Activated naive CD4-positive, alpha-beta T cell treated with anti-CD3 and anti-CD28 coated beads, Interleukin-2, amount 10 ng/mL, durations not matched to agents 7 days and 5 days (primary cell): ENCODE results near the gene STX8.

ENCODE experiments used
- CTCF ChIA-PET: fragments of 350-600 bp; sonication (Branson Sonifier 250); formaldehyde crosslinking; loops from one replicate; lab custom pipeline; 2021; ENCODE audit warnings: antibody characterized with exemption; lab: Charles Lee
- DNase-seq: peaks from one replicate; pipeline ENCODE4 v3.0.0-alpha.2; 2020
- H3K27ac Mint-ChIP-seq: one replicate; pipeline ENCODE4 v1.8.0; 2021; ENCODE audit warnings: mild to moderate bottlenecking, moderate library complexity, mixed read lengths
- H3K27me3 Mint-ChIP-seq: one replicate; pipeline ENCODE4 v1.8.0; 2021; ENCODE audit warnings: mild to moderate bottlenecking, mixed read lengths
- H3K36me3 Mint-ChIP-seq: one replicate; pipeline ENCODE4 v1.8.0; 2021; ENCODE audit warnings: mixed read lengths
- H3K4me1 Mint-ChIP-seq: one replicate; pipeline ENCODE4 v1.8.0; 2021; ENCODE audit warnings: mixed read lengths
- H3K4me3 Mint-ChIP-seq: one replicate; pipeline ENCODE4 v1.8.0; 2021; ENCODE audit warnings: mild to moderate bottlenecking, moderate library complexity, mixed read lengths
- H3K9me3 Mint-ChIP-seq: one replicate; pipeline ENCODE4 v1.8.0; 2021; ENCODE audit warnings: mixed read lengths

STX8 gene

GRCh38 chr17:9509236-9509816 is 66.3 kb downstream of the STX8 start:
- Mint-ChIP-seq H3K4me3 (no peak overlapping the region), H3K9me3 (peaks cover 26% of the 10 kb centered on the region), H3K36me3 (peaks cover 14% of the 10 kb centered on the region), H3K4me1 (peaks cover 5% of the 10 kb centered on the region), H3K27me3 (no peaks in the 10 kb centered on the region), H3K27ac (no peak overlapping the region)
- DNase-seq = no peak
- CTCF ChIA-PET = no interaction called here

- no peak for DNase-seq
- CTCF ChIA-PET = no interaction called here
- Mint-ChIP-seq H3K4me3 (no peak overlapping the region), H3K9me3 (no peaks in the 10 kb centered on the region), H3K27me3 (no peaks in the 10 kb centered on the region), H3K36me3 (peaks cover 5% of the 10 kb centered on the region), H3K4me1 (no peaks in the 10 kb centered on the region), H3K27ac (no peak overlapping the region)
Measured at GRCh38 chr17:9499041-9499440, 76.6 kb downstream of the STX8 start.

GRCh38 chr17:9498490-9498889 is 77.1 kb downstream of the STX8 start:
- Mint-ChIP-seq H3K27me3 (no peaks in the 10 kb centered on the region), H3K4me1 (no peaks in the 10 kb centered on the region), H3K9me3 (no peaks in the 10 kb centered on the region), H3K4me3 (no peak overlapping the region), H3K27ac (no peak overlapping the region), H3K36me3 (peaks cover 5% of the 10 kb centered on the region)
- CTCF ChIA-PET = interaction anchor here (1.0 kb wide), 1 partner anchor 22 kb away, joined by 3 read pairs; no protein-coding TSS in a partner anchor
- DNase-seq = no peak

- DNase-seq = no peak
- H3K4me3 Mint-ChIP-seq = no peak overlapping the region
- peaks cover 3% of the 10 kb centered on the region for H3K36me3 Mint-ChIP-seq
- H3K9me3 Mint-ChIP-seq = no peaks in the 10 kb centered on the region
- H3K27ac Mint-ChIP-seq = no peak overlapping the region
- H3K4me1 Mint-ChIP-seq = no peaks in the 10 kb centered on the region
- CTCF ChIA-PET = no interaction called here
- no peaks in the 10 kb centered on the region for H3K27me3 Mint-ChIP-seq
Measured at GRCh38 chr17:9488556-9488955, 87.1 kb downstream of the STX8 start.

GRCh38 chr17:9487406-9487805 is 88.2 kb downstream of the STX8 start:
- no peaks in the 10 kb centered on the region for H3K27me3 Mint-ChIP-seq
- no peak overlapping the region for H3K27ac Mint-ChIP-seq
- H3K4me3 Mint-ChIP-seq = no peak overlapping the region
- H3K36me3 Mint-ChIP-seq = peaks cover 3% of the 10 kb centered on the region
- CTCF ChIA-PET = no interaction called here
- DNase-seq = no peak
- H3K9me3 Mint-ChIP-seq = no peaks in the 10 kb centered on the region
- no peaks in the 10 kb centered on the region for H3K4me1 Mint-ChIP-seq

- no peaks in the 10 kb centered on the region for H3K9me3 Mint-ChIP-seq
- H3K27ac Mint-ChIP-seq = no peak overlapping the region
- no peaks in the 10 kb centered on the region for H3K4me1 Mint-ChIP-seq
- CTCF ChIA-PET = no interaction called here
- H3K4me3 Mint-ChIP-seq = no peak overlapping the region
- DNase-seq = no peak
- no peaks in the 10 kb centered on the region for H3K36me3 Mint-ChIP-seq
- H3K27me3 Mint-ChIP-seq = no peaks in the 10 kb centered on the region
Measured at GRCh38 chr17:9484789-9485188, 90.8 kb downstream of the STX8 start.

GRCh38 chr17:9479964-9480363 is 95.7 kb downstream of the STX8 start:
- no peak overlapping the region for H3K27ac Mint-ChIP-seq
- H3K27me3 Mint-ChIP-seq = no peaks in the 10 kb centered on the region
- H3K9me3 Mint-ChIP-seq = no peaks in the 10 kb centered on the region
- no peaks in the 10 kb centered on the region for H3K4me1 Mint-ChIP-seq
- no peaks in the 10 kb centered on the region for H3K36me3 Mint-ChIP-seq
- DNase-seq = no peak
- CTCF ChIA-PET = no interaction called here
- H3K4me3 Mint-ChIP-seq = no peak overlapping the region

GRCh38 chr17:9478889-9479288 is 96.7 kb downstream of the STX8 start:
- Mint-ChIP-seq H3K27ac (no peak overlapping the region), H3K9me3 (no peaks in the 10 kb centered on the region), H3K4me1 (no peaks in the 10 kb centered on the region), H3K36me3 (no peaks in the 10 kb centered on the region), H3K4me3 (no peak overlapping the region), H3K27me3 (no peaks in the 10 kb centered on the region)
- CTCF ChIA-PET = no interaction called here
- DNase-seq = no peak

GRCh38 chr17:9475101-9475658 is 100.4 kb downstream of the STX8 start:
- H3K36me3 Mint-ChIP-seq = no peaks in the 10 kb centered on the region
- H3K4me3 Mint-ChIP-seq = no peak overlapping the region
- peaks cover 15% of the 10 kb centered on the region for H3K4me1 Mint-ChIP-seq
- no peaks in the 10 kb centered on the region for H3K9me3 Mint-ChIP-seq
- no peak for DNase-seq
- CTCF ChIA-PET = no interaction called here
- H3K27ac Mint-ChIP-seq = no peak overlapping the region
- no peaks in the 10 kb centered on the region for H3K27me3 Mint-ChIP-seq

- DNase-seq = no peak
- H3K27me3 Mint-ChIP-seq = no peaks in the 10 kb centered on the region
- H3K9me3 Mint-ChIP-seq = no peaks in the 10 kb centered on the region
- CTCF ChIA-PET = interaction anchor here (0.5 kb wide), 1 partner anchor 349 kb away, joined by 3 read pairs; no protein-coding TSS in a partner anchor
- H3K4me1 Mint-ChIP-seq = peaks cover 30% of the 10 kb centered on the region
- H3K27ac Mint-ChIP-seq = no peak overlapping the region
- H3K36me3 Mint-ChIP-seq = peaks cover 4% of the 10 kb centered on the region
- H3K4me3 Mint-ChIP-seq = no peak overlapping the region
Measured at GRCh38 chr17:9473711-9474110, 101.9 kb downstream of the STX8 start.

- H3K36me3 Mint-ChIP-seq = peaks cover 7% of the 10 kb centered on the region
- H3K27ac Mint-ChIP-seq = no peak overlapping the region
- no peak overlapping the region for H3K4me3 Mint-ChIP-seq
- no peaks in the 10 kb centered on the region for H3K9me3 Mint-ChIP-seq
- CTCF ChIA-PET = interaction anchor here (0.6 kb wide), 1 partner anchor 32 kb away, joined by 4 read pairs; no protein-coding TSS in a partner anchor
- DNase-seq = no peak
- H3K4me1 Mint-ChIP-seq = peaks cover 31% of the 10 kb centered on the region
- no peaks in the 10 kb centered on the region for H3K27me3 Mint-ChIP-seq
Measured at GRCh38 chr17:9472541-9472940, 103.1 kb downstream of the STX8 start.

- CTCF ChIA-PET = interaction anchor here (0.6 kb wide), 1 partner anchor 32 kb away, joined by 4 read pairs; no protein-coding TSS in a partner anchor
- H3K4me3 Mint-ChIP-seq = no peak overlapping the region
- H3K4me1 Mint-ChIP-seq = peaks cover 31% of the 10 kb centered on the region
- H3K9me3 Mint-ChIP-seq = no peaks in the 10 kb centered on the region
- H3K27me3 Mint-ChIP-seq = no peaks in the 10 kb centered on the region
- H3K27ac Mint-ChIP-seq = no peak overlapping the region
- no peak for DNase-seq
- peaks cover 7% of the 10 kb centered on the region for H3K36me3 Mint-ChIP-seq
Measured at GRCh38 chr17:9472094-9472493, 103.5 kb downstream of the STX8 start.

- Mint-ChIP-seq H3K27me3 (no peaks in the 10 kb centered on the region), H3K4me3 (peak overlapping the region; percentile 43), H3K9me3 (no peaks in the 10 kb centered on the region), H3K4me1 (peaks cover 31% of the 10 kb centered on the region), H3K27ac (peak overlapping the region; percentile 95), H3K36me3 (peaks cover 7% of the 10 kb centered on the region)
- CTCF ChIA-PET = interaction anchor here (1.1 to 1.9 kb wide), 3 partner anchors 9 to 67 kb away, joined by 3 to 8 read pairs (median 3); no protein-coding TSS in a partner anchor
- no peak for DNase-seq
Measured at GRCh38 chr17:9470171-9470570, 105.4 kb downstream of the STX8 start.

GRCh38 chr17:9468937-9469336 is 106.7 kb downstream of the STX8 start:
- CTCF ChIA-PET = interaction anchor here (1.1 to 1.9 kb wide), 3 partner anchors 8 to 66 kb away, joined by 3 to 8 read pairs (median 3); no protein-coding TSS in a partner anchor
- H3K27ac Mint-ChIP-seq = no peak overlapping the region

GRCh38 chr17:9468532-9468931 is 107.1 kb downstream of the STX8 start:
- H3K27ac Mint-ChIP-seq = no peak overlapping the region

More at GRCh38 chr17:9468937-9469336, 106.7 kb downstream of the STX8 start:
- DNase-seq = no peak
- Mint-ChIP-seq H3K9me3 (no peaks in the 10 kb centered on the region), H3K27me3 (no peaks in the 10 kb centered on the region), H3K4me3 (no peak overlapping the region), H3K4me1 (peaks cover 39% of the 10 kb centered on the region), H3K36me3 (peaks cover 7% of the 10 kb centered on the region)

More at GRCh38 chr17:9468532-9468931, 107.1 kb downstream of the STX8 start:
- Mint-ChIP-seq H3K27me3 (no peaks in the 10 kb centered on the region), H3K36me3 (peaks cover 7% of the 10 kb centered on the region), H3K4me3 (no peak overlapping the region), H3K9me3 (no peaks in the 10 kb centered on the region), H3K4me1 (peaks cover 39% of the 10 kb centered on the region)
- no peak for DNase-seq
- CTCF ChIA-PET = no interaction called here
